C4-2B (cell line): ENCODE measurements around the gene NDUFB7.
"Not testable (repeated sequence)": the region's sequence is repeated elsewhere in the genome, so short reads cannot be mapped to it uniquely, and the experiment has no call there.

Experiments used
- H3K27ac ChIP-seq: fragments of 450-650 bp; 2 replicates; pipeline ENCODE4 v1.5.1; 2017
- CTCF ChIP-seq: fragments of 450-650 bp; conservative IDR thresholded peaks from 2 replicates; pipeline ENCODE4 v1.5.1; 2017; ENCODE audit warnings: mild to moderate bottlenecking
- ZFX ChIP-seq: fragments of 450-650 bp; IDR thresholded peaks from 2 replicates; pipeline ENCODE4 v1.6.1; 2017

The NDUFB7 gene

GRCh38 chr19:14571695-14572490 lies at the start of gene NDUFB7:
Gene NDUFB7, minus strand, starts transcription at chr19:14572066. Its CDS starts 66 bp downstream, at chr19:14572000.
- TF ChIP-seq ZFX, result peak; percentile 88; the same call in 1 of the 2 replicates
- TF ChIP-seq CTCF, result peak; percentile 98
- H3K27ac ChIP-seq, result peak within 1 kb of the TSS; percentile 95

- H3K27ac ChIP-seq, result no peak overlapping the region
- TF ChIP-seq CTCF (no peak), ZFX (no peak)
Measured at GRCh38 chr19:14619404-14619803, 47.5 kb upstream of the NDUFB7 start.

GRCh38 chr19:14616407-14616806 lies 44.5 kb upstream of the NDUFB7 start:
- H3K27ac ChIP-seq, result no peak overlapping the region
- TF ChIP-seq ZFX (no peak), CTCF (no peak)

GRCh38 chr19:14615623-14616022 lies 43.8 kb upstream of the NDUFB7 start:
- no peak overlapping the region for H3K27ac ChIP-seq
- TF ChIP-seq CTCF (no peak), ZFX (no peak)

DNA sequence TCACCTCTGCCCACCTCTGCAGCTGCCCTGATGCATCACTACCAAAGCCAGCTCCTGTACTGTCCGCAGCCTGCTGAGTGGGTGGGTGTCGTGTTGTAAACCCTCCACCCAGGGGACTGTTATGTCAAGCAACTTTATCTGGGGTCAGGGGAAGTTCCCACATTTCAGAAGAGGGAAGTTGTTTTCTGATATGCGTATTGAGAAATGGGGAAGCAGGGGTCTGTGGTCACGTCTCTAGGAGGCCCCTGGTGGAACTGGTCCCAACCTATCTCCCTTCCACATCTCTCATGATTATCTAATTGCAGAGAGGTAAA lies 42.2 kb upstream of the NDUFB7 start:
- no peak overlapping the region for H3K27ac ChIP-seq
- TF ChIP-seq CTCF (no peak), ZFX (no peak)

DNA sequence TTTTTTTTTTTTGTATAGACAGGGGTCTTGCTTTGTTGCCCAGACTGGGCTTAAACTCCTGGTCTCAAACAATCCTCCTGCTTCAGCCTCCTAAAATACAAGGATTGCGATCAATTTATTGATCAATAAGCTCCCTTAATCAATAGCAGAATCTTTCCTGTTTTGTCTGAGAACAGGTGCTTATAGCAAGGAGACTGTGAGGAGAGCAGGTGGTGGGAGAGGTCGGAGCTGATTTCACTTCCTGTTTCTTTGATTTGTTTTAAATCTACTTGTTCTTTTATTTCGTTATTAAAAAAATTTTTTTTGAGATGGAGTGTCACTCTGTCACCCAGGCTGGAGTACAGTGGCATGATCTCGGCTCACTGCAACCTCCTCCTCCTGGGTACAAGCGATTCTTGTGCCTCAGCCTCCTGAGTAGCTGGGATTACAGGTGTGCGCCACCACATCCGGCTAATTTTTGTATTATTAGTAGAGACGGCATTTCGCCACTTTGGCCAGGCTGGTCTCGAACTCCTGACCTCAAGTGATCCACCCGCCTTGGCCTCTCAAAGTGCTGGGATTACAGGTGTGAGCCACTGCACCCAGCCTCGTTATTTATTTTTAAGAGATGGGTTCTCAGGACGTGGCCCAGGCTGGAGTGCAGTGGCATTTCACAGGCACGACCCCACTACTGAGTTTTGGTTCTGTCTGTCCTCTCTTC lies 41.7 kb upstream of the NDUFB7 start:
- H3K27ac ChIP-seq, result not testable (repeated sequence)

DNA sequence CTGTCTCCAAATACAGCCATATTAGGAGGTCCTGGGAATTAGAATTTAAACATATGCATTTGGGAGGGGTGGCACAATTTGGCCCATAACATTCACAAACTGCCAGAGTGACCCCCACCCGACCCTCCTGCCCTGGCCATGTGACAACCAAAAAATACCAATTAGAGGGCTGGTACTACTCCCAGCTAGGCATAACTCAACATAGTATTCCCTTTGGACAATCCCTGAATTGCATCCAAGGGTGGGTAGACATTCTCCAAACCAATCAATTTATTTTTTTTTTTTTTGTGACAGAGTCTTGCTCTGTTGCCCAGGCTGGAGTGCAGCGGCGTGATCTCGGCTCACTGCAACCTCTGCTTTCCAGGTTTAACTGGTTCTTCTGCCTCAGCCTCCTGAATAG lies 40.8 kb upstream of the NDUFB7 start:
- no peak for TF ChIP-seq CTCF
- TF ChIP-seq ZFX, result no peak
- H3K27ac ChIP-seq, result no peak overlapping the region

DNA sequence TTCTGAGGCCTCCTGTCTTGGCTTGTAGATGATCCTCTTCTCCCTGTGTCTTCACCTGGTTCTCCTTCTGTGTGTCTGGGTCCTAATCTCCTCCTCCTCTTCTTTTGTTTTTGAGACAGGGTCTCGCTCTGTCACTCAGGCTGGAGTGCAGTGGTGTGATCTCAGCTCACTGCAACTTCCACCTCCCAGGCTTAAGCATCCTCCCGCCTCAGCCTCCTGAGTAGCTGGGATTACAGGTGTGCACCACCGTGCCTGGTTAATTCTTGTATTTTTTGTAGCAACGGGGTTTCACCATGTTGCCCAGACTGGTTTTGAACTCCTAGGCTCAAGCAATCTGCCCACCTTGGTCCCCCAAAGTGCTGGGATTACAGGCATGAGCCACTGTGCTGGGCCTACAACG lies 40.4 kb upstream of the NDUFB7 start:
- not testable (repeated sequence) for H3K27ac ChIP-seq
